Ishikawa (cell line): ENCODE results near the gene PPP3R1.

Experiments
- CEBPB ChIP-seq: IDR thresholded peaks from 2 replicates; pipeline ENCODE4 v1.6.1; 2012
- CREB1 ChIP-seq: IDR thresholded peaks from 2 replicates; pipeline ENCODE4 v1.6.1; 2012; ENCODE audit warnings: low read depth
- EGR1 ChIP-seq: IDR thresholded peaks from 2 replicates; pipeline ENCODE4 v1.6.1; 2012
- EP300 ChIP-seq: IDR thresholded peaks from 2 replicates; pipeline ENCODE4 v1.6.1; 2012; ENCODE audit warnings: borderline replicate concordance
- FOXM1 ChIP-seq: IDR thresholded peaks from 2 replicates; pipeline ENCODE4 v1.6.1; 2012; ENCODE audit warnings: low read depth, borderline replicate concordance
- NFIC ChIP-seq: IDR thresholded peaks from 2 replicates; pipeline ENCODE4 v1.6.1; 2012
- RAD21 ChIP-seq: IDR thresholded peaks from 2 replicates; pipeline ENCODE4 v1.6.1; 2012; ENCODE audit warnings: low read depth
- REST ChIP-seq: IDR thresholded peaks from 2 replicates; pipeline ENCODE4 v1.6.1; 2012; ENCODE audit warnings: low read depth, mild to moderate bottlenecking
- TAF1 ChIP-seq: IDR thresholded peaks from 2 replicates; pipeline ENCODE4 v1.6.1; 2012; ENCODE audit warnings: low read depth, mild to moderate bottlenecking
- TCF12 ChIP-seq: IDR thresholded peaks from 2 replicates; pipeline ENCODE4 v1.6.1; 2012; ENCODE audit warnings: low read depth
- TEAD4 ChIP-seq: IDR thresholded peaks from 2 replicates; pipeline ENCODE4 v1.6.1; 2012
- YY1 ChIP-seq: IDR thresholded peaks from 2 replicates; pipeline ENCODE4 v1.6.1; 2012; ENCODE audit warnings: low read depth
- ZBTB7A ChIP-seq: IDR thresholded peaks from 2 replicates; pipeline ENCODE4 v1.6.1; 2012; ENCODE audit warnings: low read depth
- TF ChIP-seq, protein P1 (sequence below): IDR thresholded peaks from 2 replicates; pipeline ENCODE4 v1.6.1; 2012
- TF ChIP-seq, protein P2 (sequence below): IDR thresholded peaks from 2 replicates; pipeline ENCODE4 v1.6.1; 2012

PPP3R1 gene

GRCh38 chr2:68245672-68246071 is 6.7 kb downstream of the PPP3R1 start:
- no peak for TF ChIP-seq ZBTB7A
- no peak for TF ChIP-seq NFIC
- TF ChIP-seq EP300 = no peak
- TF ChIP-seq RAD21 = no peak
- TF ChIP-seq REST = no peak
- no peak for TF ChIP-seq TEAD4
- TF ChIP-seq FOXM1 = no peak
- no peak for TF ChIP-seq TAF1
- TF ChIP-seq CEBPB = no peak
- TF ChIP-seq, protein P1, sequence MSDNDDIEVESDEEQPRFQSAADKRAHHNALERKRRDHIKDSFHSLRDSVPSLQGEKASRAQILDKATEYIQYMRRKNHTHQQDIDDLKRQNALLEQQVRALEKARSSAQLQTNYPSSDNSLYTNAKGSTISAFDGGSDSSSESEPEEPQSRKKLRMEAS = no peak
- no peak for TF ChIP-seq TCF12

DNA sequence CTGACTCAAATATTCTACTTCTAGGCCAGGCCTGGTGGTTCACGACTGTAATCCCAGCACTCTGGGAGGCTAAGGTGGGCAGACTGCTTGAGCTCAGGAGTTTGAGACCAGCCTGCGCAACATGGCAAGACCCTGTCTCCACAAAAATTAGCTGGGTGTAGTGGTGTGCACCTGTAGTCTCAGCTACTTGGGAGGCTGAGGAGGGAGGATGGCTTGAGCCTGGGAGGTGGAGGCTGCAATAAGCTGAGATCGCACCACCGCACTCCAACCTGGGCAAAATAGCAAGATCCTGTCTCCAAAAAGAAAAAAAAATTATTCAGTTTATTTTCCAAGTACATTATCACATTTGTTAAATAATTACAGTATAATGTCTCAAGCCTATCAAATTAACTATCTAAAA is 7.3 kb downstream of the PPP3R1 start:
- TF ChIP-seq NFIC (no peak), TAF1 (no peak), CREB1 (no peak), CEBPB (no peak), RAD21 (no peak), ZBTB7A (no peak), TEAD4 (no peak), REST (no peak), FOXM1 (no peak), TCF12 (no peak), EP300 (no peak), EGR1 (no peak), YY1 (no peak)
- TF ChIP-seq, protein P1 = no peak
- TF ChIP-seq, protein P2, sequence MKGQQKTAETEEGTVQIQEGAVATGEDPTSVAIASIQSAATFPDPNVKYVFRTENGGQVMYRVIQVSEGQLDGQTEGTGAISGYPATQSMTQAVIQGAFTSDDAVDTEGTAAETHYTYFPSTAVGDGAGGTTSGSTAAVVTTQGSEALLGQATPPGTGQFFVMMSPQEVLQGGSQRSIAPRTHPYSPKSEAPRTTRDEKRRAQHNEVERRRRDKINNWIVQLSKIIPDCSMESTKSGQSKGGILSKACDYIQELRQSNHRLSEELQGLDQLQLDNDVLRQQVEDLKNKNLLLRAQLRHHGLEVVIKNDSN = no peak

- TF ChIP-seq REST (no peak), CREB1 (no peak)
- TF ChIP-seq, protein P1 = no peak
Observed at GRCh38 chr2:68244456-68244855, 7.9 kb downstream of the PPP3R1 start.

DNA sequence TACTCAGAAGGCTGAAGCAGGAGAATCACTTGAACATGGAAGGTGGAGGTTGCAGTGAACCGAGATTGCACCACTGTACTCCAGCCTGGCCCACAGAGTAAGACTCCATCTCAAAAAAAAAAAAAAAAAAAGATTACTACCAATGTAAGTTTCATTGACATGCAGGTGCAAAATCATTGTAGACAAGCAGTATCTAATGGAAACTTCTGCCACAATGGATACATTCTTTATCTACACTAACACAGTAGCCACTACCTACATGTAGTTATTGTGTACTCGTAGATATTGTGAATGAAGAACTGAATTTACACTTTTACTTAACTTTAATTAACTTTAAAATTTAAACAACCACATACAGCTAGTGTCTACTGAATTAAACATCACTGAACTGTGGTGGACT is 10.6 kb downstream of the PPP3R1 start:
- TF ChIP-seq YY1 (no peak), TAF1 (no peak), TEAD4 (no peak), EP300 (no peak)

- no peak for TF ChIP-seq CEBPB
- TF ChIP-seq, protein P1 = no peak
- TF ChIP-seq EGR1 = no peak
- no peak for TF ChIP-seq EP300
- no peak for TF ChIP-seq TAF1
- no peak for TF ChIP-seq RAD21
- TF ChIP-seq CREB1 = no peak
- no peak for TF ChIP-seq NFIC
- TF ChIP-seq, protein P2 = no peak
- no peak for TF ChIP-seq TEAD4
- no peak for TF ChIP-seq ZBTB7A
- no peak for TF ChIP-seq YY1
Observed at GRCh38 chr2:68240446-68240845, 11.9 kb downstream of the PPP3R1 start.
